ENCODE measurements around the gene SYNGR1.

SYNGR1 gene

DNA sequence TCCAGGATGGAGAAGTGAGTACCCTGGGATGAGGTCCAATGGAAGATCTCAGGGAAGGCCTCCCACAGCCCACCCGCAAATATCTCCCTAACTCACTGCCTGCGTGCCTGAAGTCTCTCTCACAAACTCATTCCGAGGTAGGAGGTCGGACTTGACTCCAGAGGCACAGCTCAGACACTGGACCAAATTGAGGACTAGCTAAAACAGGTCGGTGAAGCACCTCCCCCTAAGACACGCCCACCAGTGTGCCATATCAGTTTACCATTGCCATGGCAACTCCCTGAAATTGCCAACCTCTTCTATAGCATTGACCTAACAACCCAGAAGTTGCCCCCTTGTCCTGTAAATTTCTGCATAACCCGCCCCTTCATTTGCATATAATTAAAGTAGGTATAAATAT is 47.9 kb upstream of the SYNGR1 start:
- Histone ChIP-seq H2BK15ac (ENCODE audit: low read depth, poor library complexity, severe bottlenecking) (no peak overlapping the region), H3K23ac (ENCODE audit: low read length in 2 of 2) (no peak overlapping the region), H2BK12ac (ENCODE audit: low read length in 2 of 2) (no peak overlapping the region), H2AFZ (ENCODE audit: low read depth, low read length) (no peak overlapping the region), H3K4ac (ENCODE audit: low read depth in 1 of 2, low read length in 2 of 2) (no peak overlapping the region), H3K27ac (ENCODE audit: low read length, poor library complexity, severe bottlenecking) (no peak overlapping the region), H2AK5ac (ENCODE audit: low read length, severe bottlenecking) (no peak overlapping the region), H3K36me3 (ENCODE audit: control insufficient read depth in 1 of 2, insufficient read depth in 2 of 2, low read depth in 1 of 2, low read length in 2 of 2) (no peaks in the 10 kb centered on the region), H4K8ac (ENCODE audit: low read length) (no peak overlapping the region), H3K4me1 (ENCODE audit: control insufficient read depth, insufficient read depth, low read depth, low read length) (peaks cover 40% of the 10 kb centered on the region), H3K18ac (ENCODE audit: low read depth in 1 of 2, low read length in 2 of 2) (no peak overlapping the region), H3K4me2 (ENCODE audit: low read length, poor library complexity, severe bottlenecking) (no peak overlapping the region), H2BK120ac (ENCODE audit: low read depth, low read length) (no peak overlapping the region), H3K9me3 (ENCODE audit: control insufficient read depth, low read length) (no peaks in the 10 kb centered on the region), H3K9ac (ENCODE audit: low read length) (no peak overlapping the region), H3K4me3 (ENCODE audit: insufficient read depth in 1 of 2, low read depth in 1 of 2, low read length in 2 of 2) (no peak overlapping the region), H4K91ac (ENCODE audit: low read length) (no peak overlapping the region), H2BK5ac (ENCODE audit: low read depth, low read length, poor library complexity, severe bottlenecking) (no peak overlapping the region), H3K27me3 (ENCODE audit: control insufficient read depth in 1 of 2, insufficient read depth in 1 of 2, low read length in 2 of 2) (peaks cover 0 to 40% of the 10 kb centered on the region in 2 experiments), H3K79me1 (replicated peaks; ENCODE audit: low read length, poor library complexity, severe bottlenecking) (no peaks in the 10 kb centered on the region), H3K14ac (ENCODE audit: low read length in 2 of 2) (no peak overlapping the region)
- WGBS, result 77% methylated on average over 6 of the region's 7 CpGs
- DNase-seq, result no peak

DNA sequence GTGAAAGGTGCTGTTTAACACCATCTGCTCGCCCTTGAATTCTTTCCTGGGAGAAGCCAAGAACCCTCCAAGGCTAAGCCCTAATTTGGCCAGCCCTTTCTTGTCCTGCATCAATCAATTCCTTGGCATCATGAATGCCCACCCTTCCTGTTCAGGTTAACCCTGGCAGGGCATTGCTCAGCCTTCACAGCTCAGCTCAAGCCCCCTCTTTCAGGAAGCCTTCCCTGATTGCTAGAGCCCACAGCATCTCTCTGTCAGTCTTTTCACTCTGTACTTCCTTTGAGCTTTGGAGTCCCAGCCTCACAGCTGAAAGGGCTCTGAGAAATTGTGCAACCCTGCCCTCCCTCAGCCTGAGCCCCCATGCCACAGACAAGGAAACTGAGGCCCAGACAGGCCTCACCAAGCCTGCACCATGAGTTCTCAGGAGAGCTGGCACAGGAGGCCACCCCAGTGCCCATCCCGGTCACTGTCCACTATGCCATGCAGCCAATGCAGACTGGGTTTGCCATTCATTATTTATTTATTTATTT is 47.3 kb upstream of the SYNGR1 start:
- Histone ChIP-seq H3K4me2 (ENCODE audit: low read length, poor library complexity, severe bottlenecking) (no peak overlapping the region), H3K27me3 (ENCODE audit: control insufficient read depth in 1 of 2, insufficient read depth in 1 of 2, low read length in 2 of 2) (peaks cover 0 to 35% of the 10 kb centered on the region in 2 experiments), H3K79me1 (replicated peaks; ENCODE audit: low read length, poor library complexity, severe bottlenecking) (no peaks in the 10 kb centered on the region), H3K27ac (ENCODE audit: low read length, poor library complexity, severe bottlenecking) (no peak overlapping the region), H3K9ac (ENCODE audit: low read length) (no peak overlapping the region), H2AK5ac (ENCODE audit: low read length, severe bottlenecking) (no peak overlapping the region), H3K9me3 (ENCODE audit: control insufficient read depth, low read length) (no peaks in the 10 kb centered on the region), H2BK12ac (ENCODE audit: low read length in 2 of 2) (no peak overlapping the region), H4K91ac (ENCODE audit: low read length) (no peak overlapping the region), H3K18ac (ENCODE audit: low read depth in 1 of 2, low read length in 2 of 2) (no peak overlapping the region), H4K8ac (ENCODE audit: low read length) (no peak overlapping the region), H3K4me3 (ENCODE audit: insufficient read depth in 1 of 2, low read depth in 1 of 2, low read length in 2 of 2) (no peak overlapping the region), H3K4me1 (ENCODE audit: control insufficient read depth, insufficient read depth, low read depth, low read length) (peaks cover 39% of the 10 kb centered on the region), H2BK15ac (ENCODE audit: low read depth, poor library complexity, severe bottlenecking) (no peak overlapping the region), H3K14ac (ENCODE audit: low read length in 2 of 2) (no peak overlapping the region), H2BK5ac (ENCODE audit: low read depth, low read length, poor library complexity, severe bottlenecking) (no peak overlapping the region), H2AFZ (ENCODE audit: low read depth, low read length) (no peak overlapping the region), H2BK120ac (ENCODE audit: low read depth, low read length) (no peak overlapping the region), H3K23ac (ENCODE audit: low read length in 2 of 2) (no peak overlapping the region), H3K36me3 (ENCODE audit: control insufficient read depth in 1 of 2, insufficient read depth in 2 of 2, low read depth in 1 of 2, low read length in 2 of 2) (no peaks in the 10 kb centered on the region), H3K4ac (ENCODE audit: low read depth in 1 of 2, low read length in 2 of 2) (no peak overlapping the region)
- DNase-seq, result no peak
- WGBS, result 97% methylated on average over 1 of the region's 2 CpGs

GRCh38 chr22:39303358-39303757 is 46.4 kb upstream of the SYNGR1 start:
- no peak overlapping the region for H2BK120ac ChIP-seq (ENCODE audit: low read depth, low read length)
- H3K4me2 ChIP-seq (ENCODE audit: low read length, poor library complexity, severe bottlenecking), result no peak overlapping the region
- no peak overlapping the region for H4K8ac ChIP-seq (ENCODE audit: low read length)
- no peaks in the 10 kb centered on the region for H3K79me1 ChIP-seq (replicated peaks; ENCODE audit: low read length, poor library complexity, severe bottlenecking)
- no peak overlapping the region for H2AFZ ChIP-seq (ENCODE audit: low read depth, low read length)
- H3K9ac ChIP-seq (ENCODE audit: low read length), result no peak overlapping the region
- no peak overlapping the region for H3K23ac ChIP-seq (ENCODE audit: low read length in 2 of 2)
- no peak overlapping the region for H2BK12ac ChIP-seq (ENCODE audit: low read length in 2 of 2)
- 90% methylated on average over 11 of the region's 11 CpGs for WGBS
- no peak overlapping the region for H3K4ac ChIP-seq (ENCODE audit: low read depth in 1 of 2, low read length in 2 of 2)
- no peak overlapping the region for H3K27ac ChIP-seq (ENCODE audit: low read length, poor library complexity, severe bottlenecking)
- no peak overlapping the region for H3K18ac ChIP-seq (ENCODE audit: low read depth in 1 of 2, low read length in 2 of 2)
- H2AK5ac ChIP-seq (ENCODE audit: low read length, severe bottlenecking), result no peak overlapping the region
- H3K27me3 ChIP-seq (ENCODE audit: control insufficient read depth in 1 of 2, insufficient read depth in 1 of 2, low read length in 2 of 2), result peaks cover 0 to 30% of the 10 kb centered on the region in 2 experiments
- no peaks in the 10 kb centered on the region for H3K9me3 ChIP-seq (ENCODE audit: control insufficient read depth, low read length)
- H4K91ac ChIP-seq (ENCODE audit: low read length), result no peak overlapping the region
- no peak overlapping the region for H3K14ac ChIP-seq (ENCODE audit: low read length in 2 of 2)
- no peaks in the 10 kb centered on the region for H3K36me3 ChIP-seq (ENCODE audit: control insufficient read depth in 1 of 2, insufficient read depth in 2 of 2, low read depth in 1 of 2, low read length in 2 of 2)
- no peak overlapping the region for H2BK15ac ChIP-seq (ENCODE audit: low read depth, poor library complexity, severe bottlenecking)
- no peak for DNase-seq
- H3K4me3 ChIP-seq (ENCODE audit: insufficient read depth in 1 of 2, low read depth in 1 of 2, low read length in 2 of 2), result no peak overlapping the region
- H3K4me1 ChIP-seq (ENCODE audit: control insufficient read depth, insufficient read depth, low read depth, low read length), result peaks cover 35% of the 10 kb centered on the region
- no peak overlapping the region for H2BK5ac ChIP-seq (ENCODE audit: low read depth, low read length, poor library complexity, severe bottlenecking)

- Histone ChIP-seq H3K9me3 (ENCODE audit: control insufficient read depth, low read length) (no peaks in the 10 kb centered on the region), H3K4me1 (ENCODE audit: control insufficient read depth, insufficient read depth, low read depth, low read length) (peaks cover 35% of the 10 kb centered on the region), H3K27ac (ENCODE audit: low read length, poor library complexity, severe bottlenecking) (no peak overlapping the region), H2BK12ac (ENCODE audit: low read length in 2 of 2) (no peak overlapping the region), H2BK120ac (ENCODE audit: low read depth, low read length) (no peak overlapping the region), H3K18ac (ENCODE audit: low read depth in 1 of 2, low read length in 2 of 2) (no peak overlapping the region), H3K27me3 (ENCODE audit: control insufficient read depth in 1 of 2, insufficient read depth in 1 of 2, low read length in 2 of 2) (peaks cover 0 to 25% of the 10 kb centered on the region in 2 experiments), H2AFZ (ENCODE audit: low read depth, low read length) (no peak overlapping the region), H3K4me2 (ENCODE audit: low read length, poor library complexity, severe bottlenecking) (no peak overlapping the region), H3K4ac (ENCODE audit: low read depth in 1 of 2, low read length in 2 of 2) (no peak overlapping the region), H3K14ac (ENCODE audit: low read length in 2 of 2) (no peak overlapping the region), H2BK15ac (ENCODE audit: low read depth, poor library complexity, severe bottlenecking) (no peak overlapping the region), H3K79me1 (replicated peaks; ENCODE audit: low read length, poor library complexity, severe bottlenecking) (no peaks in the 10 kb centered on the region), H2AK5ac (ENCODE audit: low read length, severe bottlenecking) (peak overlapping the region; percentile 3), H3K4me3 (ENCODE audit: insufficient read depth in 1 of 2, low read depth in 1 of 2, low read length in 2 of 2) (no peak overlapping the region), H3K9ac (ENCODE audit: low read length) (no peak overlapping the region), H3K23ac (ENCODE audit: low read length in 2 of 2) (no peak overlapping the region), H3K36me3 (ENCODE audit: control insufficient read depth in 1 of 2, insufficient read depth in 2 of 2, low read depth in 1 of 2, low read length in 2 of 2) (no peaks in the 10 kb centered on the region), H4K8ac (ENCODE audit: low read length) (no peak overlapping the region), H2BK5ac (ENCODE audit: low read depth, low read length, poor library complexity, severe bottlenecking) (no peak overlapping the region), H4K91ac (ENCODE audit: low read length) (peak overlapping the region; percentile 1)
- no peak for DNase-seq
- WGBS, result 95% methylated on average over 16 of the region's 16 CpGs
Measured at GRCh38 chr22:39303892-39304671, 45.7 kb upstream of the SYNGR1 start.
